Neural cell (in vitro differentiated cells): ENCODE measurements around the gene GPR21.

Experiments
- EP300 ChIP-seq: fragments of 450-650 bp; conservative IDR thresholded peaks from 2 replicates; pipeline ENCODE4 v1.6.1; 2014; ENCODE audit warnings: antibody characterized with exemption, mild to moderate bottlenecking, moderate library complexity; ENCODE audit not compliant: poor library complexity, severe bottlenecking
- EZH2 ChIP-seq: fragments of 200-600, 300-800 bp; shearing (Covaris generic), sonication (generic); IDR thresholded peaks from 2 replicates; pipeline ENCODE4 v1.6.1; 2014; ENCODE audit warnings: antibody characterized with exemption, low read length, borderline replicate concordance, mild to moderate bottlenecking; ENCODE audit not compliant: insufficient read depth, poor library complexity, severe bottlenecking
- MXI1 ChIP-seq: fragments of 450-650 bp; conservative IDR thresholded peaks from 2 replicates; pipeline ENCODE4 v1.6.1; 2014; ENCODE audit warnings: antibody characterized with exemption, mild to moderate bottlenecking; ENCODE audit not compliant: poor library complexity, severe bottlenecking
- POLR2AphosphoS5 ChIP-seq: IDR thresholded peaks from 2 replicates; pipeline ENCODE4 v1.6.1; 2012
- RAD21 ChIP-seq: fragments of 450-650 bp; conservative IDR thresholded peaks from 2 replicates; pipeline ENCODE4 v1.6.1; 2014; ENCODE audit warnings: antibody characterized with exemption, mild to moderate bottlenecking, moderate library complexity
- SMC3 ChIP-seq: fragments of 450-650 bp; conservative IDR thresholded peaks from 2 replicates; pipeline ENCODE4 v1.6.1; 2014; ENCODE audit warnings: antibody characterized with exemption, mild to moderate bottlenecking, moderate library complexity; ENCODE audit not compliant: poor library complexity
- TAF1 ChIP-seq: IDR thresholded peaks from 2 replicates; pipeline ENCODE4 v1.6.1; 2012; ENCODE audit warnings: low read depth
- TF ChIP-seq, protein P1 (sequence below): fragments of 450-650 bp; IDR thresholded peaks from 2 replicates; pipeline ENCODE4 v1.5.1; 2014; ENCODE audit warnings: antibody characterized with exemption, mild to moderate bottlenecking, moderate library complexity; ENCODE audit not compliant: poor library complexity, severe bottlenecking
- TF ChIP-seq, protein P2 (sequence below): IDR thresholded peaks from 2 replicates; pipeline ENCODE4 v1.6.1; 2012; ENCODE audit warnings: borderline replicate concordance

DNA sequence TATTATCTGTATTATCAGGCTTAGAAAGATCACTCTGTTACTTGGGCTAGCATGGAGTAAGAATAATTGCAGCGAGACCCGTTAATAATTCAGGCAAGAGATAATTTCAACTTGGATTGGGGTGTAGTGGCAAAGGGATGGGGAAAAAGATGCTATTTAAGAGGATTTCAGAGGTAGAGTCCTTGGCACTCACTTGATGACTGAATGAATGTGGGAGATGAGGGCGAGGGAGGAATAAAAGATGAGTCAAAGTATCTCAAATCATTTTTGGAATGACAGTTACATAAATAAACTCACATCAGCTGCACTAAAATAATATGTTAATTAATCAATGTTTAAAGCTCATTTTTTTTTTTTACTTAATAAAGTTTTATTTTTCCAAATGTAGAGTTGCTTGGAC, 4.5 kb upstream of the GPR21 start:
- no peak for TF ChIP-seq EZH2
- TF ChIP-seq, protein P1, sequence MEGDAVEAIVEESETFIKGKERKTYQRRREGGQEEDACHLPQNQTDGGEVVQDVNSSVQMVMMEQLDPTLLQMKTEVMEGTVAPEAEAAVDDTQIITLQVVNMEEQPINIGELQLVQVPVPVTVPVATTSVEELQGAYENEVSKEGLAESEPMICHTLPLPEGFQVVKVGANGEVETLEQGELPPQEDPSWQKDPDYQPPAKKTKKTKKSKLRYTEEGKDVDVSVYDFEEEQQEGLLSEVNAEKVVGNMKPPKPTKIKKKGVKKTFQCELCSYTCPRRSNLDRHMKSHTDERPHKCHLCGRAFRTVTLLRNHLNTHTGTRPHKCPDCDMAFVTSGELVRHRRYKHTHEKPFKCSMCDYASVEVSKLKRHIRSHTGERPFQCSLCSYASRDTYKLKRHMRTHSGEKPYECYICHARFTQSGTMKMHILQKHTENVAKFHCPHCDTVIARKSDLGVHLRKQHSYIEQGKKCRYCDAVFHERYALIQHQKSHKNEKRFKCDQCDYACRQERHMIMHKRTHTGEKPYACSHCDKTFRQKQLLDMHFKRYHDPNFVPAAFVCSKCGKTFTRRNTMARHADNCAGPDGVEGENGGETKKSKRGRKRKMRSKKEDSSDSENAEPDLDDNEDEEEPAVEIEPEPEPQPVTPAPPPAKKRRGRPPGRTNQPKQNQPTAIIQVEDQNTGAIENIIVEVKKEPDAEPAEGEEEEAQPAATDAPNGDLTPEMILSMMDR = no peak
- TF ChIP-seq POLR2AphosphoS5 = no peak
- TF ChIP-seq EP300 = no peak
- TF ChIP-seq TAF1 = no peak
- no peak for TF ChIP-seq MXI1
- TF ChIP-seq, protein P2, sequence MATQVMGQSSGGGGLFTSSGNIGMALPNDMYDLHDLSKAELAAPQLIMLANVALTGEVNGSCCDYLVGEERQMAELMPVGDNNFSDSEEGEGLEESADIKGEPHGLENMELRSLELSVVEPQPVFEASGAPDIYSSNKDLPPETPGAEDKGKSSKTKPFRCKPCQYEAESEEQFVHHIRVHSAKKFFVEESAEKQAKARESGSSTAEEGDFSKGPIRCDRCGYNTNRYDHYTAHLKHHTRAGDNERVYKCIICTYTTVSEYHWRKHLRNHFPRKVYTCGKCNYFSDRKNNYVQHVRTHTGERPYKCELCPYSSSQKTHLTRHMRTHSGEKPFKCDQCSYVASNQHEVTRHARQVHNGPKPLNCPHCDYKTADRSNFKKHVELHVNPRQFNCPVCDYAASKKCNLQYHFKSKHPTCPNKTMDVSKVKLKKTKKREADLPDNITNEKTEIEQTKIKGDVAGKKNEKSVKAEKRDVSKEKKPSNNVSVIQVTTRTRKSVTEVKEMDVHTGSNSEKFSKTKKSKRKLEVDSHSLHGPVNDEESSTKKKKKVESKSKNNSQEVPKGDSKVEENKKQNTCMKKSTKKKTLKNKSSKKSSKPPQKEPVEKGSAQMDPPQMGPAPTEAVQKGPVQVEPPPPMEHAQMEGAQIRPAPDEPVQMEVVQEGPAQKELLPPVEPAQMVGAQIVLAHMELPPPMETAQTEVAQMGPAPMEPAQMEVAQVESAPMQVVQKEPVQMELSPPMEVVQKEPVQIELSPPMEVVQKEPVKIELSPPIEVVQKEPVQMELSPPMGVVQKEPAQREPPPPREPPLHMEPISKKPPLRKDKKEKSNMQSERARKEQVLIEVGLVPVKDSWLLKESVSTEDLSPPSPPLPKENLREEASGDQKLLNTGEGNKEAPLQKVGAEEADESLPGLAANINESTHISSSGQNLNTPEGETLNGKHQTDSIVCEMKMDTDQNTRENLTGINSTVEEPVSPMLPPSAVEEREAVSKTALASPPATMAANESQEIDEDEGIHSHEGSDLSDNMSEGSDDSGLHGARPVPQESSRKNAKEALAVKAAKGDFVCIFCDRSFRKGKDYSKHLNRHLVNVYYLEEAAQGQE = no peak
- TF ChIP-seq SMC3 = no peak
- no peak for TF ChIP-seq RAD21
